ENCODE data around the gene NR4A3.

GRCh38 chr9:99782962-99783718 is 38.5 kb upstream of the NR4A3 start:
- TF ChIP-seq CTCF (conservative IDR thresholded peaks at IDR 0.05 in 1 of 2, IDR thresholded peaks at IDR 0.05 in 1 of 2; ENCODE audit: low read depth in 1 of 2, low read length in 2 of 2), result no peak
- TF ChIP-seq EZH2 (IDR thresholded peaks at IDR 0.05; ENCODE audit: low read length, missing control alignments), result no peak

Data from fibroblast of lung (primary cell).